Non-pigmented ciliary epithelial cell (primary cell): ENCODE results near the gene GMPR.
"Not testable (repeated sequence)": the region's sequence is repeated elsewhere in the genome, so short reads cannot be mapped to it uniquely, and the experiment has no call there.

ENCODE experiments used
- DNase-seq: peaks from one replicate; pipeline ENCODE4 v3.0.0-alpha.2; 2010; ENCODE audit warnings: low read depth

The GMPR gene

DNA sequence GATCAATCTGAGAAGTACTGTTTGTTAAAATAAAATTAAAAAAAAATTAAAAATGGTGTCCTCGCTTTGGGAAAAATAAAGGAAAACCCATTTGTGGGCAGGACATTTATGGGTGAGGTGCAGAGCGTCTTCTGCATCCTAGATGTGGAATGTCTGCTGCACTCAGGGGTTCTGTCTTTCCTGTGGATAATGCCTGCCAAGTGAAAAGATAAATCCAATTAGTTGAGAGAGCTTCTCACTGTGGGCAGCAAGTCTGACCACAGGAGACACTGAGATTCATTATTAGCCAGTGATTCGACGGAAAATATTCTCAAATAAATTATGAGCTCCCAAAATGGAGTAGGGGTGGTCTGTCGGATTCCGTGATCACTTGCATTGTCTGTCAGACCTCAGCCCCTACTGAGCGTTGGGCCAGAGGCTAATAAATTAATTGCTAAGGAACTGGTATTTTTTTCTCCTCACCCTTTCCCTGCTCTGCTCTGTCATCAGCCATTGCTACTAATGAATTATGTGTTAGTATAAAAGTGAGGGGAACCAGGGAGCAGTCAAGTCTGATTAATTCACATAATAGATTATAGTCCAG, 10.0 kb downstream of the GMPR start:
- DNase-seq = no peak

DNA sequence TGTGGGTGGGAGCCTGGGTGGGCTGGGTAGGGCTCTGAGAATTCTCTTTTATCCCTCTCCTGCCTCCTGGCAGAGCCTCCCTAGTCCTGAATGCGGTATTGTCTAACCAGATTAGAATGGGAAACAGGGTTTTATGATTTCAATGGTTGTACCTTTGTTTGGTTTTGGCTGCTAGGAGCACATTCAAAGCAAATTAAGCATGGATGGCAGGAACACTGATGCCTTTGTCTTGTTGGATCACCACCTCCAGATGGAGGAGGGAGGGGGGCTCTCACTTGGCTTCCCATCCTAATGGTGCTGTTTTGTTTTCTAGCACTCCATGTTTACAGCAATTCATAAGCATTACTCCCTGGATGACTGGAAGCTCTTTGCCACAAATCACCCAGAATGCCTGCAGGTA, 11.6 kb downstream of the GMPR start:
- no peak for DNase-seq

DNA sequence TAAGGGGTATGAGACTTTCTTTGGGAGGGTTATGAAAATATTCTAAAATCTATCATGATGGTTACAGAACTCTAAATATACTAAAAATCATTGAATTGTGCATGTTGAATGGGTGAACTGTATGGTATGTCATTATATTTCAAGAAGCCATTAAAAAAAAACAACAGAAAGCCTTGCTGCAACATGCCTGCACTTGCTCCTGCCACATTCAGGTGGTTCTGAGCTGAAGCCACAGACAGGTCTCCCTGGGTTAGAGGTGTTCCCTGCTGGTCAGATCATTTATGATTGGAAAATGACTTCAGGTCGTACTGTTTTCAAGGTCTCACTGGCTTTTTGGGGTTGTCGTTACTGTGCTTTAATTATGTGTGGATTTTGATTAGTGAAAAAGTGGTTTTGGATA, 13.3 kb downstream of the GMPR start:
- DNase-seq = no peak

DNA sequence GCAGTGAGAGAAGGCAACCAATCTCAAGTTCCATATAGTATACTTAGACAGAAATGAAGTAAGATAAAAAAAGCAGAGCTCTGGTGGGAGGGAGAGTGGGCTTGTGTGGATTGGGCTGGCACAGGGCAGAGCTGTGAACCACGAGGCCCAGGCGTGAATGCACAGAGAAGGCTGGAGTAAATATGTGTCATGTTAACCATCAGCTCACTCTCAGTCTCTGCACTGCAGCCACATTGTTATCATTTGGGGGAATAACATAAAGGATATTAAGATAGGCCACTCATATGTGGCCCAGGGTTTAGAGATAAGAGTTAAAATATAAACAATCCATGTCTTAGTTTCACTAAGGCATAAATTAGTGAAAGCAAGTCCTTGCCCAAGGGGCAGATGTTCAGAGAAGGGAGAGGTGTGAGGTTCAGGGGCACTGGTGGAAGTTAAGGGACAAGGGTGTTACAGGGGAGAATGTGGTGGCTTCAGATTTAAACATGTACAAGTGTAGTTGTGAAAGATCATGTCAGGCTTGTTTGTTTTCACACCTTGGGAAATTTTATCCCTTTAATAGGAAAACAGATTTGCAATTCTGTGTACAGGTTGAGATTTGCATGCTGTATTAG, 14.4 kb downstream of the GMPR start:
- no peak for DNase-seq

DNA sequence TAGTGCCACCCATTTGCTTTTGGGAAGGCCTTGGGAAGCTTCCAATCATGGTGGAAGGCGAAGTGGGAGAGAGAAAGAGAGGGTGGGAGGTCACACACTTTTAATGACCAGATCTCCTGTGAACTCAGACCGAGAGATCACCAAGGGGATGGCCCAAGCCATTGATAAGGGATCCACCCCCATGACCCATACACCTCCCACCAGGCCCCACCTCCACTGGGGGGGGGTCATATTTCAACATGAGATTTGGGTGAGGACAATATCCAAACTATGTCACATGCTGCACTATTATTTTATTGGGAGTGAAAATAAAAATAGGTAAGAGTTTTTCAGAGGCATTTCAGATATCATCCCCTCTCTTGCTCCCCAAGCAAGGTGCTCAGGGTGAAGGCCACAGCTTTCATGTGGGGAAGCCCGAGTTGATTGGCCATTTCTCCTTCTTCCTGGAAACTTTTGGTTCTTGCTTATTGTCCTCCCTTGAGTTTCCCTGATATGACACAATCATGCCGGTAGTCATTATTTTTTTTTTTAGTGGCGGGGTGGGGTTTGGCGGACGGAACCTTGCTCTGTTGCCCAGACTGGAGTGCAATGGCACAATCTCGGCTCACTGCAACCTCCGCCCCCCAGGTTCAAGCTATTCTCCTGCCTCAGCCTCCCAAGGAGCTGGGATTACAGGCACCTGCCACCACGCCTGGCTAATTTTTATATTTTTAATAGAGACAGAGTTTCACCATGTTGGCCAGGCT, 15.2 kb downstream of the GMPR start:
- no peak for DNase-seq

DNA sequence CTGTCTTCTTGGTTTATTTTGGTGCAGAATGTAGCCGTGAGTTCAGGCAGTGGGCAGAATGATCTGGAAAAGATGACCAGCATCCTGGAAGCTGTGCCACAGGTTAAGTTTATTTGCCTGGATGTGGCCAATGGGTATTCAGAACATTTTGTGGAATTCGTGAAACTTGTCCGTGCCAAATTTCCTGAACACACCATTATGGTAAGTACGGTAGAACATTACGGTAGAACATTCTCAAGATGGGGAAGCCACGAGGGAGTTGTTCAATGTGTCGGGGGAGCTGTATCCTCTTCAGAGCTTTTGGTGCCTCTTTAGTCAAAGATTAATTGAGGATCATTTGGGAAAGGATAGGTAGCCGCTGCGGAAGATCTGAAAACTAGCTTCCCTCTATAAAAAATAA, 16.1 kb downstream of the GMPR start:
- no peak for DNase-seq

DNA sequence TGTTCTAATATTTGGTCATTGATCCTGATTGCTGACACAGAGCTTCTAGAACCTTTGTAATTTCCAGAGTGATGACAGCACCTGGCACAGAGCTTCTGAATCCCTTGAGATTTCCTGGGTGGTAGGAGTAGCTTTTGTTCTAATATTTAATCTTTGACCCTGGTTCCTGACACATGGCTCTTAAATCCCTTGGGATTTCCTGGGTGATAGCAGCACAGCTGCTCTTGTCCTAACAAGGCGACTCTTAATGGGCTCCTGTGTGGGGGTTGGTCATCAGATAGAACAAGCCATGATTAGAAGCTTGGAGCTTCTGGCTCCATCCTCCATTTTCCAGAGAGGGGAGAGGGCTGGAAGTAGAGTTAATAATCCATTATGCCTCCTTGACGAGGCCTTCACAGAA, 18.4 kb downstream of the GMPR start:
- no peak for DNase-seq

DNA sequence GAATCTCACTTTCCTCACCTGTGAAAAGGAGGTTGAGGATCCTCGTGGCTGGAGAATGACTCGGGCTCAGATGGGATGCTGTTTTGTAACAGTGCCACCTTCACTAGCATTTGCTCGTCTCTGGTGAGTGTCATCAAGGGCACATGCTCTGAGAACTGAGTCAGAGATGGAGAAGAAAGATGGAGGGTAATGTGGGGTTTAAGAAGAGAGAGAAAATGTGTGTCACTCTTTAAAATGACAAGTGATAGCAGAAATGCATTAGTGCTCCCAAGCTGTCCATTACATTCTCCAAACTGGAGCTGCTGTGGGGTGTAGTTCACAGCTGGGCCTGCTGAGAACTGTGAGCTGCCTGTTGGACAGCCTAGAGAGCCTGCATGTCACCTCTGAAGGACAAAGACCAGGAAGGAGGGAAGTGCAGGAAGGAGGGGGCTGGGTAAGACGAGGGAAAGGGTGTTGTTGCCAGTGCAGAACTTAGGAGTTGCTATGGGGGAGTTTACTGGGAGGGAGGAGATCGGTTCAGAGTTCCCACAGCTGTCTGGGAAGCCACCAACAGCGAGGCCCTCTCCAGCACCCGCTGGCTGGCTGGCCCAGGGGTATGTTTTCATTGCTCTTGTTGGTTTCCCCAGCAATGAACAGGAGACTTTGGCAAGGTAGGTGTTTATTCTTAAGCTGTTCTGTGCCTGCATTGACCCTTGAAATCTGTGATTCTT, 19.8 kb downstream of the GMPR start:
- DNase-seq = no peak

DNA sequence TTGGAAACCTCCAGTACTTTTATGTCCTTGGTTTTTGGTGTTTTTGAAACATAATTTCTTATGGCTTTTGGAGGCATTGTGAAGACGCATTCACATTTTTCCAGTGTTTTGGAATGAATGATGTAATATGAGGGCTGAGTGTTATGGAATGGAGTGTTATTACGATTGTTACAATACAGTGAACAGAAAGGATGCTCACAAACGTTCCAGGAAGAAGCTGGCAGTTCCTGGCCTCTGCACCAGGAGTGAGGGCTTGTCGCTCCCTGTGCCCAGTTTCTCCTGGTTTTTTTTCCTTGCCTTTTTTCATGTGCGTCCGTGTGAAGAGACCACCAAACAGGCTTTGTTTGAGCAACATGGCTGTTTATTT, 20.3 kb downstream of the GMPR start:
- no peak for DNase-seq

DNA sequence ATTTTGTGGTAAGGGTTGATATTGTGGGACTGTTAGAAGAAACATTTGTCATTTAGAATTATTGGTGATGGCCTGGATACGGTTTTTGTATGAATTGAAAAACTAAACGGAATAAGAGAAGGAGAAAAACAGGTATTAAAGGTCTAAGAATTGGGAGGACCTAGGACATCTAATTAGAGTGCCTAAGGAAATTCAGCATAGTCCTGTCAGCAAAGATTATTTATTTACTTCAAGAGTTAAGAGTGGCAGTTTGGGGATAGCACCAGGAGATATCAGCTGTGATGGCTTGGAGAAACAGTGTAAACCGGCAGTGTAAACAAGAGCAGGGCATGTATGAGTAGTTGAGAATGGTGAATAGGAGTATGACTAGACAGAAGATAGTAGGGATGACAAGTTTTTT, 21.2 kb downstream of the GMPR start:
- DNase-seq = not testable (repeated sequence)

DNA sequence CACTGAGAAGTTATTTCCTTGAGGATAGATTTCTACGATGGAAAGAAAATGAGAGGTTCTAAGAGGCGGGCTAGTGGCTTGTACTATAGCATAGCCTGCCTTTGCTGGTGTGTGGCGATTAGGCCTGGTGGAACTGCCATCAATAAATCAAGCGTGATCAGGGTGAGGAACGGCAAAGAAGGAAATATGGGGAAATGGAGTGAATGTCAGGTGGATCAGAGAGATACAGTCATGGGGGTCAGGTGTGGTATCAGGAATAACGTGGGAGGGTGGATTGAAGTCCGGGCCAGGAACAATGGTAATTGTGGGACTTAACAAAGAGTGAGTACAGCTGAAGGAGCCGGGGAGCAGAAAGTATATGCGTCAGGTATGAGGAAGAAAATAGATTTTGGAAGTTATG, 22.2 kb downstream of the GMPR start:
- DNase-seq = not testable (repeated sequence)

DNA sequence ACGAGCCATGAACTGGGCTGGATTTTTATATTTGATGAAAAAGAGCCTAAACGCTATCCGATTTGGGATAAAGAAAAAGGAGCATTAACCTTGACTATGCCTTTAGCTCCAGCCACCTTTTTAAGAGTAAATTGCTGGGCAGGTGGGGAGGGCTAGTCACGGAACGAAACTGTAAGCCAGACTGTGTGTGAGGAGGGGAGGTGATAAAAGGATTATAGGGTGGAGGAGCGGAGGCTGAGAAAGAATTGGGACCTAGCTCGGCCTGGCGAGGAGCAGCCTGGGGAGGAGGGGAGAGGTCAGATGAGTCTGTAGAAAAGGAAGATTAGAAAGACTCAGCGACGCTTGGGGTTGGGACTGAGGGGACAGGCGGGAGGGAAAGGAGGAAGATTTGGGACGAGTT, 24.4 kb downstream of the GMPR start:
- not testable (repeated sequence) for DNase-seq

DNA sequence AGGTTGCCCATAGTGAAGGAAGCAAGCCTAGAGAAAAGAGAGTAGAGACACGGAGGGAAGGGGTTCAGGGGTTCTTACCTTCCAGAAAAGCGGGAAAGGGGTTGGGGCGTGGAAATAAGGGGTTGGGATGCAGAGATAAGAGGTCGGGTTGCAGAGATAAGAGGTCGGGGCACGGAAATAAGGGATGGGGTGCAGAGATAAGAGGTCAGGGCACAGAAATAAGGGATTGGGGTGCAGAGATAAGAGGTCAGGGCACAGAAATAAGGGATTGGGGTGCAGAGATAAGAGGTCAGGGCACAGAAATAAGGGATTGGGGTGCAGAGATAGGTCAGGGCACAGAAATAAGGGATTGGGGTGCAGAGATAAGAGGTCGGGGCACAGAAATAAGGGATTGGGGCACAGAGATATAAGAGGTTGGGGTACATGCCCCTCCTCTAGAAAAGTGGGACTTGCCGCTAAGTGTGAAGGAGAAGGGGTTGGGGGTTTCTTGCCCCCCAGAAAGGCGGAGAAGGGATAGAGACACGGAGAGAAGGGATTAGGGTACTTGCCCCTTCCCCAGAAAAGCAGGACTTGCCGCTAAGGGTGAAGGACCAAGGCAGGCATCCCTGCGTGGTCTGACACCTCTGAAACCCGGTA, 25.2 kb downstream of the GMPR start:
- DNase-seq = not testable (repeated sequence)

DNA sequence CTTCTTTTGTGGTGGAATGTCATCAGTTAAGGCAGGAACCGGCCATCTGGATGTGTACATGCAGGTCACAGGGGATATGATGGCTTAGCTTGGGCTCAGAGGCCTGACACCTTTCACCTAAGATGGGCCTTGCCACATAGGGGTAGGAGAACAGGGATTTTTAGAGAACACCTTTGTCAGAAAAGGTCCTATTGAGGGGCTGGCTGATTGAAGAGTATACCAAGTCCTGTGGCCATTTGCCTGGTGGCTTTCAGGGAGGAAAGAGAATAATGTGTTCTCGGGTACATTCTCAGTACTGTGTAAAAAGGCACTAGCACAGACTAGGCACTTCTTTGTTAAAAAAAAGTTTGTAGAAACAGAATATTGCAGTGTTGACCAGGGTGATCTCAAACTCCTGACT, 26.4 kb downstream of the GMPR start:
- DNase-seq = no peak

DNA sequence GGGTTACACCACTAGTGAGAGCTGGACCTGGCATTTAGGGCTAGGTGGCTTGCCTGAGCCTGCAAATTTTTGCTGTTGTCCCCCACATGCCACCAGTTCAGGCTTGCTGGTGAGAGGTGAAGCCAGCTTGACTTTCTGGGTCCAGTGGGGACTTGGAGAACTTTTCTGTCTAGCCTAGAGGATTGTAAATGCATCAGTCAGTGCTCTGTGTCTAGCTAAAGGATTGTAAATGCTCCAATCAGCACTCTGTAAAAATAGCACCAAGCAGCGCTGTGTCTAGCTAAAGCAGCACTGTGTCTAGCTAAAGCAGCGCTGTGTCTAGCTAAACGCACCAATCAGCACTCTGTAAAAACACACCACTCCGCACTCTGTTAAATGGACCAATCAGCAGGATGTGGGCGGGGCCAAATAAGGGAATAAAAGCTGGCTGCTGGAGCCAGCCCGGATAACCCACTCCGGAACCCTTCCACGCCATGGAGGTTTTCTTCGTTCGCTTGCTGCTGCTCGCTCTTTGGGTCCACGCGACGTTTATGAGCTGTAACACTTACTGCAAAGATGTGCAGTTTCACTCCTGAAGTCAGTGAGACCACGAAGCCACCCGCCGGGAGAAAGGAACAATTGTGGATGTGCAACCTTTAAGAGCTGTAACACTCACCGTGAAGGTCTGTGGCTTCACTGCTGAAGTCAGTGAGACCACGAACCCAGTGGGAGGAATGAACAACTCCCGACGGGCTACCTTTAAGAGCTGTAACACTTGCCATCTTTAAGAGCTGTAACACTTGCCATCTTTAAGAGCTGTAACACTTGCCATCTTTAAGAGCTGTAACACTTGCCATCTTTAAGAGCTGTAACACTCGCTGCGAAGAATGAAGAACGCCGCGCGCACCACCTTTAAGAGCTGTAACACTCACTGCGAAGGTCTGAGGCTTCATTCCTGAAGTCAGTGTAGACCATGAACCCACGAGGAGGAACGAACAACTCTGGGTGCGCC, 27.3 kb downstream of the GMPR start:
- DNase-seq = no peak

DNA sequence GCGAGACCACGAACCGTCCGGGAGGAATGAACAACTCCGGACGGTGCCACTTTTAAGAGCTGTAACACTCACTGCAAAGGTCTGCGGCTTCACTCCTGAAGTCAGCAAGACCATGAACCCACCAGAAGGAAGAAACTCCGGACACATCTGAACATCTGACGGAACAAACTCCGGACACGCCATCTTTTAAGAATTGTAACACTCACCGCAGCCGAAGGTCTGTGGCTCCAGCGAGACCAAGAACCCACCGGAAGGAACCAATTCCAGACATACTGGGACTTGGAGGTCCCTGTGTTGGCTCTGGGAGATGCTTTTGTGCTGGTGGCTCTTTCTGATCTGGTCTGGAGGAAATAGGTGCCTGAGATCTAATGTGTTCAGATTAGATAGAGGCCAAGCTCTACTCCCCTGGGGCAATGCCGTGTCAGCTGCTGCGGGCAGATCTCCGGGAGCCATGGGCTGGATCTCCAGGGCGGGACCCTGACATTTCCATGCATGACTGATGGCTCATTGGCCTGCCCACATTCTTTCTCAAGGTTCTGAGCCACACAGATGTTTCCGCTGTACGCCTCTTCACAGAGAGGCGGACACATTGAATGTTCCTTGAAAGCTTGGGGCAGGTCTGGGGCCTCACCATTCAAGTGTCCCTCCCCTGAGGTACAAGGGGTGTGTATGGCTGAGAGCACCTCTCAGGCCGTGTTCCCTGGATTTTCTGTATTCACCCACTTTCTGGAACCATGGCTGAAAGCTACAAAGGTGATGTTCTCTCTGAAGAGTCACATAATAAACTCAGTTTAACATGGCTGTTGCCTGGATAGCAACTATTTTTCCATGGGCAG, 29.3 kb downstream of the GMPR start:
- DNase-seq = no peak

DNA sequence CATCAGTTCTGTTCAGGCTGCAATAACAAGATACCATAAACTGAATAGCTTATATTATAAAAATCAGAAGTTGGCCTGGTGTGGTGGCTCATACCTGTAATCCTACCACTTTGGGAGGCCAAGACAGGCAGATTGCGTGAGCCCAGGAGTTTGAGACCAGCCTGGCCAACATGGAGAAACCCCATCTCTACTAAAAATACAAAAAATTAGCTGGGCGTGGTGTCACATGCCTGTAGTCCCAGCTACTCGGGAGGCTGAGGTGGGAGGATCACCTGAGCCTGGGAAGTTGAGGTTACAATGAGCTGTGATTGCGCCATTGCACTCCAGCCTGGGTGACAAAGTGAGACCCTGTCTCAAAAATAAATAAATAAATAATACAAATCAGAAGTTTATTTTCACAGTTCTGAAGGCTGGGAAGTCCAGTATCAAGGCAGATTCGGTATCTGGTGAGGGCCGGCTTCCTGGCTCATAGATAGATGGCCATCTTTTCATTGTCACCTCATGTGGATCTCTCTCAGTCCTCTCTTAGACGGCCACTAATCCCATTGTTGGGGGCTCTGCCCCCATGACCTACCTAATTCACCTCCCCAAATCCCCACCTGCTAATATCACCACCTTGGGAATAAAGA, 31.2 kb downstream of the GMPR start:
- not testable (repeated sequence) for DNase-seq

DNA sequence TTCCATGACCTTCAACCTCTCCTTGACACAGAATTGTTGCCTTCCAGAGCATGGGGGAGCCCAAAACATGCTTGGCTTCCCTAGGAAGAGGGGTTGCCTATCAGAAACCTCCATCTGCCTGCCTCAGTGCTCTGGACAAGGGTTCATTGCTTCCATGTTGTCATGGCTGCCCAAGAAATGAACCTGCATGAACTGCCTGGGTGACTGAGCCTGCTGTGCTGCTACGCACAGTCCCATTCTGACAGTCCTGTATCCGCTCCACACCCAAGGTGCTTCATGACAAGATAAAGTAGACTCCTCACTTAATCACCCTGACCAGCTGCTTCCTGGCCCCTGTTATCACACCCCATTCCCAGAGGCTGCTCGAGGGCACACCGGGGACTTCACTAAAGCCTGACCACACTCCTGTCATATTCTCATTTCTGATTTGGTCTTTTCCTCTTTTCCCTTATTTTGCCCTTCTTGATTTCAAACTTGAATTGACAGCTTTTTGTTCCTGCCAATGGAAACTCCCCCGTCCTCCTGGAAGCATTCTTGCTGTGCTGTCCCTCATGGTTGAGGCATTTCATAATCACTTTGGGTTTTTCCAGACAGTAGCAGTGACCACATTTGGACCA, 31.9 kb downstream of the GMPR start:
- no peak for DNase-seq

DNA sequence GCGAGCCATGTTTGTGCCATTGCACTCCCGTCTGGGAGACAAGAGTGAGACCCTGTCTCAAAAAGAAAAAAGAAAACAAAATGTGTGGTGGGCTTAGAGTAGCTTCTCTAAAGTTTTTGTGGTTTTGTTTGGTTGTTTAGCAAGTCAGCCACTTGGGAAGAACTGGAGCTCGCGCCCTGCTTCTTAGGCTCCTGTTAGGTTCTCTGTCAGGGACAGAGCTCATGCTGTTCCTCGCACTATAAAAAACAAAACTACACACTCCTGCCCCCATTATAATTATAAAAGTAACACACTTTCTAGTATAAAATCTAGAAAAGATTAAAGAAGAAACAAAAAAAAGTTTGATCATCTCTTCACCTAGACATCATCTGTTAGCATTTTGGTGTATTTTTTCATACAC, 33.0 kb downstream of the GMPR start:
- DNase-seq = no peak

DNA sequence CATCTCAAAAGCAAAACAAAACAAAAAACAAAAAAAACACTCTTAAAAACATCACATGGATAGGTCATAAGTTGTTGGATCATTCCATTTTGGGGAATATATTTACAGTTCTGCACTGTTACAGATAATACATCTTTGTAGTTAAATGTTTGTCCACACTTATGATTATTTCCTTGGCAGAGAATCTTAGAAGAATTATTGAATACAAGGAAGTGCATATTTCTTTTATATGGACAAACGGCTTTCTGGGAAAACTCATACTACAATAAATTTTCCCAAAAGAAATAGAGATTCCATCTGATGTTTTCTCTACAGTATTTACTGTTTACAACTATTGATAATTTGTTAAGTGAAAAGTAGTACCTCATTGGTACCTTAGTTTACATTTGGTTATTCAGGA, 33.8 kb downstream of the GMPR start:
- DNase-seq = no peak
